GM18861 (cell line): ENCODE results near the gene CYREN.
A peak's percentile ranks its signal among the peaks of the same experiment; 100 is the strongest.
"Not testable (repeated sequence)": the region's sequence is repeated elsewhere in the genome, so short reads cannot be mapped to it uniquely, and the experiment has no call there.

Experiments used
- ATAC-seq: cut with Tn5 transposase; IDR thresholded peaks from one replicate; pipeline ENCODE4 v1.9.1; 2021; ENCODE audit not compliant: unreplicated experiment

The CYREN gene

GRCh38 chr7:135160858-135161653 is 9.5 kb downstream of the CYREN start:
- ATAC-seq: no peak

GRCh38 chr7:135160098-135160857 is 10.2 kb downstream of the CYREN start:
- peak; percentile 66 for ATAC-seq

GRCh38 chr7:135159359-135160085 is 11.0 kb downstream of the CYREN start:
- ATAC-seq: peak; percentile 5

DNA sequence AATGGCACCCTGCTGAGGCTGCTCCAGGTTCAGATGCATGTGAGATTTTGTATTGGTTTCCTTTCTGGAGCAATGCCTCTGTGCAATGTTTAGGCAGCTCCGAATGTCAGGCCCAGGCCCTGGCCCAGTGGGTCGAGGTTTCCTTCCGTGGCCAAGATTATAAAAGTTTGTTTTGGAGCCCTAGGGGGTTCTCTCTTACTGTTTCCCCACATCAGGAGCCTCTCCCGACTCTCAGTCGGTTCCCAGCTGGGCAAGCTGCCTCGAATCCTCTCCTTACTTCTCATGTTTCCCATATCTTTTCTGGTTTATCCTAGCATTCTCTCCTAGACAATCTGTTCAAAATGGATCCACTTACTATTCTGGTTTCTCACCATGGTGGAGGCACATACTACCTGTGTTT is 11.6 kb downstream of the CYREN start:
- no peak for ATAC-seq

- no peak for ATAC-seq
Measured at GRCh38 chr7:135158141-135158655, 12.3 kb downstream of the CYREN start.

- ATAC-seq: no peak
Measured at GRCh38 chr7:135156290-135156689, 14.2 kb downstream of the CYREN start.

GRCh38 chr7:135154734-135155133 is 15.8 kb downstream of the CYREN start:
- no peak for ATAC-seq

- ATAC-seq: peak; percentile 35
Measured at GRCh38 chr7:135152442-135152841, 18.1 kb downstream of the CYREN start.

DNA sequence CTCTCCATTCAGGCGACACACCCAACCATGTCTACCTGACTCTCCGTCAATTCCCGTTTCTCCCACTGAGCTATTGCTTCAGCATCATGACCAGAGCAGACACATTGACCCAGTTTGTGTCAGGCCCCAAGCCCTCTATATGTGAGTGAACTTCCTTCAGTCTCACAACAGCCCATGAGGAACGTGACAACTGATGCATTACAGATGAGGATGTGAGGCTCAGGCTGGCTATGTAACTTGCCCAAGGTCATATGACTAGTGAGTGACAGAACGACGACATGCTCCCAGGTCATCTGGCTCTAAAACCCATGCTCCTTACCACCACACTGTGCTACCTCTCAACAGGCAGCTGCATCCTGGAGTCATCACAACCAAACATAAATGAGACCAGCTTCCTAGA is 19.0 kb downstream of the CYREN start:
- ATAC-seq: peak; percentile 22

GRCh38 chr7:135151132-135151531 is 19.4 kb downstream of the CYREN start:
- ATAC-seq: no peak

GRCh38 chr7:135150072-135150782 is 20.3 kb downstream of the CYREN start:
- ATAC-seq: no peak

- ATAC-seq: peak; percentile 42
Measured at GRCh38 chr7:135147899-135148721, 22.4 kb downstream of the CYREN start, which contains the start of gene TMEM140. Gene TMEM140, plus strand, starts transcription at chr7:135148072. Its CDS starts 16,370 bp downstream, at chr7:135164442.

- ATAC-seq: no peak
Measured at GRCh38 chr7:135147341-135147898, 23.1 kb downstream of the CYREN start.

DNA sequence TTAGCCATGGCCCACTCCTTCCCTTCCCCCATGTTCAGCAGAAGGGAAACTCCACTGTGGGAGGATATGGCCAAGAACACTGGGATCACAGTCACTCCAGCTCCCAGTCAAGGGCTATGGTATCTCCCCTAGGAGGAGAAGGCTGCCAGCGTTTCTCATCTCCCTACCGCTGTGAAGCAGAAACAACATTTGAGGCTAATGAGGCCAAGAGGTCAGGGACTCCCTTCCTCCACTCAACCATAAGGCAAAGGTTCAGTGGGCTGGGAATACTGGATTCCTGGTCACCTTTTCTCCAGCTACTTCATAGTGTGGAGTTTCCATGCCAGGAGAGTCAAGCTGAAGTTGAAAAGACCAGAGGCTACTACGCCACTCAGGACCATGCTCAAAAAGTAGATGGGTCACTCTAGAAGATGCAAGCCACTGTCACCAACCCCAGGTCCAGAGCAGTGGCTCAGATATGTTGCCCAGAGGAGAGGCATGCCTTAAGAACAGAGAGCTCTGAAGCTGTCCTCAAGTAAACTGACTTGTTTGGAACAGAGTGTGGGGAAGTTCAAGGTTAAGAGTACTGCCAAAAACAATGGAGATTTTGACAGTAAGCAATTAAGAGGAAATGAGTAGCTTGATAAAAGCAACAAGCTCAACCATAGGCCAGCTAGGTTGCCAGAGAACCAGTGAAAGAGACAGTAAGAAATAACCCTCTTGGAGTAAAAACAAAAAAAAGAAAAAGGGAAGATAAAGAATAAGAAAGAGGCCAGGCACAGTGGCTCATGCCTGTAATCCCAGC is 26.4 kb downstream of the CYREN start:
- ATAC-seq: no peak

DNA sequence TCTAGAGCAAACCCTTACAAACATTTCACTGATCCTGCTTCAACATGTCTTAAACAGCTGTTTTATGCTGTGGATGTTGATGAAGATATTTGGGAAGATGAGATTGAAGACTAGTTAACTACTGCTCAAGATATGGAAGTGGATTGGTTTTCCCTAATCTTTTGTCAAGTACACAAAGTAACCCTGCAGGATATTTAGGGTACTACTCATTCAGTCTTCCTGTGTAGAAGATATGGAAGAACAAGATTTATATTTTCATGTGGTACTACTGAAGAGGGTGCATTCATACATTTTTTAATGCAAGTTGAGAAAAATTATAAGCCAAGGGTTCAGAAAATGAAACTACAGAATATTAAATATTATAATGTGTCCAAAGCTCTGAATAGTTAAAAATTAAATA is 40.9 kb downstream of the CYREN start:
- no peak for ATAC-seq

DNA sequence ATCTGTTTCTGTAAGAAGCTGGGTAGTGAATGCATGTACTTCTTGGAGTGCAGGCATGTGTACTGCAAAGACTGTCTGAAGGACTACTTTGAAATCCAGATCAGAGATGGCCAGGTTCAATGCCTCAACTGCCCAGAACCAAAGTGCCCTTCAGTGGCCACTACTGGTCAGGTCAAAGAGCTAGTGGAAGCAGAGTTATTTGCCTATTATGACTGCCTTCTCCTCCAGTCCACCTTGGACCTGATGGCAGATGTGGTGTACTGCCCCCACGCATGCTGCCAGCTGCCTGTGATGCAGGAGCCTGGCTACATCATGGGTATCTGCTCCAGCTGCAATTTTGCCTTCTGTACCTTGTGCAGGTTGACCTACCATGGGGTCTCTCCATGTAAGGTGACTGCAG is 41.6 kb downstream of the CYREN start:
- no peak for ATAC-seq

DNA sequence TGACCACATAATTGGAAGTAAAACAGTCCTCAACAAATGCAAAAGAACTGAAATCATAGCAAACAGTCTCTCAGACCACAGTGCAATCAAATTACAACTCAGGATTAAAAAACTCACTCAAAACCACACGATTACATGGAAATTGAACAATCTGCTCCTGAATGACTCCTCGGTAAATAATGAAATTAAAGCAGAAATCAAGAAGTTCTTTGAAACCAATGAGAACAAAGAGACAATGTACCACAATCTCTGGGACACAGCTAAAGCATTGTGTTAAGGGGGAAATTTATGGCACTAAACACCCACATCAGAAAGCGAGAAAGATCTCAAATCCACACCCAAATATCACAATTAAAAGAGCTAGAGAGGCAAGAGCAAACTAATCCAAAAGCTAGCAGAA is 45.9 kb downstream of the CYREN start:
- ATAC-seq: not testable (repeated sequence)

- ATAC-seq: no peak
Measured at GRCh38 chr7:135121868-135122267, 48.6 kb downstream of the CYREN start.

DNA sequence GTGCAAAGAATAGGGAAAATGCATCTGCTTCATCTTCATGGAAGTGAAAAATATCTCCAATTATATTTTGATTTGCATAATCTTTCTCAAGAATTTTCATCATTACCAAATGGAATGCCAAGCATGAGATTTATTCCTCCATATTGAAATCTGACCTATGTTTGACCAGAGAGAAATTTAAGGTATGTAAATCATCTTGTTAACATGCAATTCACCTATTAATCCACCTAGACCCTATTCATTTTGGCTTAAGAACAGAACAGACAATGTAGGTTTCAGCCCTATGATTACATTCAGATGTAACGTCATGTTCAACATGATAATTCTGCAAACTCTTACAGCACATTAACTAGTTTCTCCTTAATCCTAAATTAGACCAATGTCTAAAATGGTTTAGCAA is 53.4 kb downstream of the CYREN start:
- ATAC-seq: no peak
